ENCODE results near the gene PDE4A.

The PDE4A gene

DNA sequence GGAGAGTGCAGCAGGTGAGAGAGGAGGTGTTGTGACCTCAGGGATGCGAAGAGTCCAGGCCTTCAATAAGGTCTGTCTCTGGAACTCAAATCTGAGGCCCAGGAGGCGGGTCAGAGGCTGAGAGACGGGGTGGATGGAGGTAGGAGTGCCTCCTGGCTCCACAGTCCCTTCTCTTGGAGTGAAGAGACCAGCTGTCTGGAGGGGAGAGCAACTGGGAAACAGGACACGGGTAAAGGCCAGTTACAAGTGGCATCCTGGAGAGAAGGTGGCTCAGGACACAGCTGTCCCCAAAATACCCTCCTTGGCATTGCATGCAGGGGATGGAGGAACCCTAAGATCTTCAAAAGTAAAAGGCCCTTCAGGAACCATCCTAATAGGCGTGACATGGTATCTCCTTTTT is 19.2 kb downstream of the PDE4A start:
- TF ChIP-seq, protein P1, sequence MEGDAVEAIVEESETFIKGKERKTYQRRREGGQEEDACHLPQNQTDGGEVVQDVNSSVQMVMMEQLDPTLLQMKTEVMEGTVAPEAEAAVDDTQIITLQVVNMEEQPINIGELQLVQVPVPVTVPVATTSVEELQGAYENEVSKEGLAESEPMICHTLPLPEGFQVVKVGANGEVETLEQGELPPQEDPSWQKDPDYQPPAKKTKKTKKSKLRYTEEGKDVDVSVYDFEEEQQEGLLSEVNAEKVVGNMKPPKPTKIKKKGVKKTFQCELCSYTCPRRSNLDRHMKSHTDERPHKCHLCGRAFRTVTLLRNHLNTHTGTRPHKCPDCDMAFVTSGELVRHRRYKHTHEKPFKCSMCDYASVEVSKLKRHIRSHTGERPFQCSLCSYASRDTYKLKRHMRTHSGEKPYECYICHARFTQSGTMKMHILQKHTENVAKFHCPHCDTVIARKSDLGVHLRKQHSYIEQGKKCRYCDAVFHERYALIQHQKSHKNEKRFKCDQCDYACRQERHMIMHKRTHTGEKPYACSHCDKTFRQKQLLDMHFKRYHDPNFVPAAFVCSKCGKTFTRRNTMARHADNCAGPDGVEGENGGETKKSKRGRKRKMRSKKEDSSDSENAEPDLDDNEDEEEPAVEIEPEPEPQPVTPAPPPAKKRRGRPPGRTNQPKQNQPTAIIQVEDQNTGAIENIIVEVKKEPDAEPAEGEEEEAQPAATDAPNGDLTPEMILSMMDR (IDR thresholded peaks at IDR 0.05; ENCODE audit: insufficient read depth, low read length, missing control alignments), result no peak
- no peak for DNase-seq (ENCODE audit: low read depth, low spot score)
- CTCF ChIA-PET, result interaction anchor here (1.7 kb wide), 1 partner anchor 14 kb away, joined by 4 read pairs; no protein-coding TSS in a partner anchor

DNA sequence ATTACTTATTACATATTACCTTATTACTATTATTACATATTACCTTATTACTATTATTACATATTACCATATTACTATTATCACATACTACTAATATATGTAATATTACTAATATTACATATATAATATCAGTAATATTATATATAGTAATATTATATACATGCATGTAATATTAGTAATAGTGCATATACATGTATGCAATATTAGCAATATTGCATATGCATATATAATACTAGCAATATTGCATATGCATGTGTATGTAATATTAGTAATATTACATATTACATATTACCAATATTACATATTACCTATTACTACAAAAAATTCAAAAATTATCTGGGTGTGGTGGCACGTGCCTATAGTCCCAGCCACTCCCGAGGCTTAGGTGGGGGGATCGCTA is 22.4 kb downstream of the PDE4A start:
- ChIA-PET POLR2A (no interaction called here), CTCF (interaction anchor here (1.5 kb wide), 1 partner anchor 38 kb away, joined by 4 read pairs; no protein-coding TSS in a partner anchor)
- DNase-seq (ENCODE audit: low read depth, low spot score), result no peak
- no peak overlapping the region for H3K4me3 ChIP-seq (ENCODE audit: low read depth, low read length)
- TF ChIP-seq, protein P1 (IDR thresholded peaks at IDR 0.05; ENCODE audit: insufficient read depth, low read length, missing control alignments), result no peak

More for the DNA sequence above, 19.2 kb downstream of the PDE4A start:
- POLR2A ChIA-PET, result no interaction called here
- no peak overlapping the region for H3K4me3 ChIP-seq (ENCODE audit: low read depth, low read length)

DNA sequence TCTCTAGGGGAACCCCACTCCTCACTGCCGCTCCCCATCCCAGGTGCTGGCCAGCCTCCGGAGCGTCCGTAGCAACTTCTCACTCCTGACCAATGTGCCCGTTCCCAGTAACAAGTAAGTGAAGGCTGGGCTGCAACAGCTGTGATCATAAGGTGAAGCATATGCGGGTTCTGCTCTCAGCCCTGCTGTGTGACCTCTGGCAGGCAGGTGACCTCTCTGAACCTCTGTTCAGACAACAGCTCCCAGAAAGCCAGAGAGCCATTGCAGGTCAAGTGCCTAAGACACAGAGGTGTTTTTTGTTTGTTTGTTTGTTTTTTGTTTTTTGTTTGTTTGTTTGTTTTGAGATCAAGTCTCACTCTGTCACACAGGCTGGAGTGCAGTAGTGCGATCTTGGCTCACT is 28.7 kb downstream of the PDE4A start:
- H3K4me3 ChIP-seq (ENCODE audit: low read depth, low read length), result no peak overlapping the region
- CTCF ChIA-PET, result interaction anchor here (1.9 kb wide), 1 partner anchor 12 kb away, joined by 8 read pairs; no protein-coding TSS in a partner anchor
- POLR2A ChIA-PET, result no interaction called here
- no peak for DNase-seq (ENCODE audit: low read depth, low spot score)
- TF ChIP-seq, protein P1 (IDR thresholded peaks at IDR 0.05; ENCODE audit: insufficient read depth, low read length, missing control alignments), result no peak

DNA sequence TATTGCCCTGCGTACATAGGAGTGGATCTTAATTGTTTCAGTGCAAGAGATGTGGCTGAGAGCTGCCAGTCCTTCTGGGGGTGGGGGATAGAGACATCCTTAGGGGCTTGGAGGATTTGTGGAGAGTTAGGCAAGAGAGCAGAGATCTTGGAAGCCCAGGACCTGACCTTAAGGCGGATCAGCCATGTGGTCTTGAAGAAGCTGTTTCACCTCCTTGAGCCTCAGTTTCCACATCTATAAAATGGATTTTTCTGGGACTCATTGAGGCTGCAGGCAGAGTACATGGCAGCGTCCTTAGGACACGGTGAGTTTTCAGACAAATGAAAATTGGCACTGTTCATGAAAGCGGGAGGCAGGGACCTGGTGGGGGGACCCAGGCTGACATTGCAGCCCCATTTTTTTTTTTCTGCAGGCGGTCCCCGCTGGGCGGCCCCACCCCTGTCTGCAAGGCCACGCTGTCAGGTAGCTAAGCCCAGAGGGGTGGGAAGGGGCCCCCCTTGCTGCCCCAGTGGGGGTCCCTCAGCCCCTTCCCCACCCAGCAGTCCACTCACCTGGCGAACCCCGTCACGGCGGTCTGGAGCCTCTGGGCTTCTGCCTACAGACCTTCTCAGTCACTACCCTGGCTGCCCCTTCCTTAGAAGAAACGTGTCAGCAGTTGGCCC is 30.0 kb downstream of the PDE4A start:
- POLR2A ChIA-PET, result no interaction called here
- H3K4me3 ChIP-seq (ENCODE audit: low read depth, low read length), result no peak overlapping the region
- DNase-seq (ENCODE audit: low read depth, low spot score), result no peak
- TF ChIP-seq, protein P1 (IDR thresholded peaks at IDR 0.05; ENCODE audit: insufficient read depth, low read length, missing control alignments), result no peak
- CTCF ChIA-PET, result interaction anchor here (0.8 kb wide), 1 partner anchor 16 kb away, joined by 3 read pairs; no protein-coding TSS in a partner anchor

DNA sequence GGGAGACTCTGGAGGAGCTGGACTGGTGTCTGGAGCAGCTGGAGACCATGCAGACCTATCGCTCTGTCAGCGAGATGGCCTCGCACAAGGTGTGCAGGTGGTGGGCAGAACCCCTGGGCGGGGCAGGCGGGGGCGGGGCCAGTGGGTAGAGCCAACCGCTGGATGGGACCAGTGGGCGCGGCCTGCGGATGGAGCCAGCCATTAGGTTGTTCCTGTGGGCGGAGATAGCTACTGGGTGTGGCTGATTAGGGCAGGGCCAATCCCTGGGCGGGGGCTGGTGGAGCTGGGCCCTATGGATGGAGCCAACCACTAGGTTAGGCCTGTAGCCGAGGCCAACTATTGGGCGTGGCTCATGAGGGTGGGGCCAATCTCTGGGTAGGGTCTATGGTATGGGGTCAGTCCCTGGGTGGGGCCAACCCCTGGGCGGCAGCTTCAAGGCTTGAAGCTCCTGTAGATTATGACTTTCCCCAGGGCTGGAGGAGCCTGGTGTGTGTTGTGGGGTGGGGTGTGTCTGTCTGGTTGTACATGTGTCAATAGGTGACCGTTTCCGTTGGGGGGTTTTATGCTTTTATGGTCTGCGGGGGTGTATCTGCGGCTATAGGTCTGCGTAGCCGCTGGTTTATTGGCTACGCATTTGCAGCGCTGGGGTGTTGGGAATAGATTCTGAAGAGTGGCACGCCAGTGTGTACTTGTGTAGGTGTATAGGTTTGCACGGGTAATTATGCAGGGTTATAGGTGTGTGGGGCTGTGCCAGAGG is 30.7 kb downstream of the PDE4A start:
- ChIA-PET POLR2A (no interaction called here), CTCF (interaction anchor here (0.8 to 1.0 kb wide), 2 partner anchors 17 to 32 kb away, joined by 3 read pairs; no protein-coding TSS in a partner anchor)
- no peak overlapping the region for H3K4me3 ChIP-seq (ENCODE audit: low read depth, low read length)
- DNase-seq (ENCODE audit: low read depth, low spot score), result no peak
- TF ChIP-seq, protein P1 (IDR thresholded peaks at IDR 0.05; ENCODE audit: insufficient read depth, low read length, missing control alignments), result no peak

Data from AG04449 (cell line).